ENCODE measurements around the gene PHF21A. TPM values are rescaled to one million over a fixed set of nuclear protein-coding genes. Genes with fewer than 3 reads are reported as not detected.

The PHF21A gene
- total and polyA plus RNA-seq, 8 donors = 36.2 to 77.3 (median 69.3) TPM

DNA sequence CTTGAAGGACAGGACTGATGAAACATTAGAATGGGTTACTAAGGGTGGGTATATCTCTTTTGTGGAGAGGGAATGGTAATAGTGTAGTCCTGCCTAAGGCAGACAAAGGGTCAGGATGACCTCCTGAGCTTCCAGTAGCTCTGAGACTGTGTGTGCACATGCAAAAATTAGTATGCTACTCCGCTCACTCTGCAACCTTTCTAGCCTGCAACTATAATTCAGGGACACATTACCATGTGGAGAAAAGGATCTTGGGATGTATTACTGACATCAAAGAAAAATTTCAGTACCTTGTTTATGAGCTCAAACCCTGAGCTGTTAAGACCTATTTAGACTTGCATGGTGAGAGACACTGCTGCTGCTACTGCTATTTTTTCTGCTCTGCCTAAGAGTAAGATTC is 173.4 kb downstream of the PHF21A start:
- Histone ChIP-seq H3K9me3 (no peaks in the 10 kb centered on the region), H3K36me3 (peaks cover 0 to 100% of the 10 kb centered on the region in 2 donors), H3K4me1 (no peaks in the 10 kb centered on the region), H3K27me3 (no peaks in the 10 kb centered on the region), H3K4me3 (no peak overlapping the region), H3K27ac (no peak overlapping the region)
- no peak for ATAC-seq
- DNase-seq = no peak
- intact Hi-C loops (cut with DNase I) = no loop called here
- TF ChIP-seq CTCF (IDR thresholded peaks at IDR 0.05) = no peak

- Histone ChIP-seq H3K9me3 (no peaks in the 10 kb centered on the region), H3K4me1 (no peaks in the 10 kb centered on the region), H3K27ac (no peak overlapping the region), H3K27me3 (no peaks in the 10 kb centered on the region), H3K4me3 (no peak overlapping the region), H3K36me3 (peaks cover 0 to 97% of the 10 kb centered on the region in 2 donors)
- ATAC-seq (no peak), DNase-seq (no peak)
- TF ChIP-seq CTCF (IDR thresholded peaks at IDR 0.05) = no peak
- intact Hi-C loops (cut with DNase I) = no loop called here
Measured at GRCh38 chr11:45945397-45945999, 175.8 kb downstream of the PHF21A start.

DNA sequence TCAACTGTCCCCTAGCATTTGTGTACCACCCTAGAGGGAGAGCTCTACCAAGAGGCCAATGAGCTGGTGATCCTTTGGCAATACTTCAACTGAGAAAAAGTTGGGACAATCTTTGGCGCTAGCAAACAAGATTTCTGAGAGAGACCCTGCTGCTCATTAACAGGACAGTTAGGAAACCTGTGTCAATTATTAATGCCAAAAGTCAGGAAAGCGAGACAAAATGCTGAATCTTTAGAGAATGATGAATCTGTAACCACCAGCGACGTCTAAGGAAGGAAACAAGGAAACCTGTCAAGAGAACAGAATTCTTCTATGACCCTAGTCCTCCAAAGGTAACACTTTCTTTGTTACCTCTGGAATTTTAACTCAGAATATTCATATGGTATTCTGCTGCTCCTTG is 178.9 kb downstream of the PHF21A start:
- Histone ChIP-seq H3K36me3 (peaks cover 0 to 76% of the 10 kb centered on the region in 2 donors), H3K4me3 (no peak overlapping the region), H3K9me3 (no peaks in the 10 kb centered on the region), H3K27me3 (no peaks in the 10 kb centered on the region), H3K27ac (no peak overlapping the region), H3K4me1 (no peaks in the 10 kb centered on the region)
- ATAC-seq (no peak), DNase-seq (no peak)
- no peak for TF ChIP-seq CTCF (IDR thresholded peaks at IDR 0.05)
- intact Hi-C loops (cut with DNase I) = no loop called here

GRCh38 chr11:45941285-45941684 is 180.0 kb downstream of the PHF21A start:
- Histone ChIP-seq H3K4me3 (no peak overlapping the region), H3K36me3 (peaks cover 0 to 76% of the 10 kb centered on the region in 2 donors), H3K27ac (no peak overlapping the region), H3K4me1 (no peaks in the 10 kb centered on the region), H3K9me3 (no peaks in the 10 kb centered on the region), H3K27me3 (no peaks in the 10 kb centered on the region)
- DNase-seq (no peak), ATAC-seq (no peak)
- no peak for TF ChIP-seq CTCF (IDR thresholded peaks at IDR 0.05)
- intact Hi-C loops (cut with DNase I) = no loop called here

DNA sequence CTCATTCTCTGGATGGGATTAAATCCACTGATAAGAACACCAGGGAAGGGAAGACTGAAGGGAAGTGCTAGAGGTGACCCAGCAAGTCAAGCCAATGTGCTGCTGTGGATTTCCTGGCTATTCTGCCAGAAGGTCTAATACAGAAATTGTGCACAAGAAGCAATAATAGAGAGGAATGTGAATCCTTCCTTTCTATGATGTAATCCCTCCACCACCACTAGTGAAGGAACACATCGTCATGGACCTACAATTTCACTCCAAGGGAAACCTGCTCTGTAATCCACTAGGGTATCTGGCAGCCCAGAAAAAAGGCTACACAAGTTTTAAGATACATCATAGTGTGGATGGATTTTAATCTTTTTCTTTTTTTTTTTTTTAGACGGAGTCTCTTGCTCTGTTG is 181.4 kb downstream of the PHF21A start:
- peaks cover 0 to 76% of the 10 kb centered on the region in 2 donors for H3K36me3 ChIP-seq
- no peak for DNase-seq

More for the DNA sequence above, 181.4 kb downstream of the PHF21A start:
- H3K9me3 ChIP-seq = no peaks in the 10 kb centered on the region
- no peaks in the 10 kb centered on the region for H3K27me3 ChIP-seq
- intact Hi-C loops (cut with DNase I) = no loop called here
- no peak overlapping the region for H3K27ac ChIP-seq
- H3K4me3 ChIP-seq = no peak overlapping the region
- H3K4me1 ChIP-seq = no peaks in the 10 kb centered on the region
- no peak for TF ChIP-seq CTCF (IDR thresholded peaks at IDR 0.05)
- ATAC-seq = no peak
